NCI-H345 (cell line): Measurements from ENCODE around the gene C6orf136.
A peak's percentile ranks its signal among the peaks of the same experiment; 100 is the strongest.

ENCODE experiments used
- DNase-seq: peaks from one replicate; lab custom pipeline; 2025; lab: John Stamatoyannopoulos, UW

Gene C6orf136, protein sequence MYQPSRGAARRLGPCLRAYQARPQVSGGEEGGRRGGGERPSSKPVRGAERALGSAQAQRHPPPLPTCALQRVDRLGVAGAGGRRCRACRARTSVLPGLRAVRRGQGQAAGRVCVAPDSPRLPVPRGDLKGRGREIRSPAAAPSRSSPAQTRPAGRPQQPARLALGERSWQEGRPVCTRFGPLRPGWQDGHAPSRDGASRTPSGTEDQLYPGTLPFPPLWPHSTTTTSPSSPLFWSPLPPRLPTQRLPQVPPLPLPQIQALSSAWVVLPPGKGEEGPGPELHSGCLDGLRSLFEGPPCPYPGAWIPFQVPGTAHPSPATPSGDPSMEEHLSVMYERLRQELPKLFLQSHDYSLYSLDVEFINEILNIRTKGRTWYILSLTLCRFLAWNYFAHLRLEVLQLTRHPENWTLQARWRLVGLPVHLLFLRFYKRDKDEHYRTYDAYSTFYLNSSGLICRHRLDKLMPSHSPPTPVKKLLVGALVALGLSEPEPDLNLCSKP

GRCh38 chr6:30646450-30647241, at the start of gene C6orf136:
TSS of gene C6orf136 (plus strand) at chr6:30647133. CDS start at chr6:30647232, 99 bp downstream.
- DNase-seq = peak; percentile 96

- peak; percentile 63 for DNase-seq
These were observed 49.4 kb upstream of the C6orf136 start for GRCh38 chr6:30597315-30598144.

- no peak for DNase-seq
These were observed 47.9 kb upstream of the C6orf136 start for GRCh38 chr6:30598912-30599624.

DNA sequence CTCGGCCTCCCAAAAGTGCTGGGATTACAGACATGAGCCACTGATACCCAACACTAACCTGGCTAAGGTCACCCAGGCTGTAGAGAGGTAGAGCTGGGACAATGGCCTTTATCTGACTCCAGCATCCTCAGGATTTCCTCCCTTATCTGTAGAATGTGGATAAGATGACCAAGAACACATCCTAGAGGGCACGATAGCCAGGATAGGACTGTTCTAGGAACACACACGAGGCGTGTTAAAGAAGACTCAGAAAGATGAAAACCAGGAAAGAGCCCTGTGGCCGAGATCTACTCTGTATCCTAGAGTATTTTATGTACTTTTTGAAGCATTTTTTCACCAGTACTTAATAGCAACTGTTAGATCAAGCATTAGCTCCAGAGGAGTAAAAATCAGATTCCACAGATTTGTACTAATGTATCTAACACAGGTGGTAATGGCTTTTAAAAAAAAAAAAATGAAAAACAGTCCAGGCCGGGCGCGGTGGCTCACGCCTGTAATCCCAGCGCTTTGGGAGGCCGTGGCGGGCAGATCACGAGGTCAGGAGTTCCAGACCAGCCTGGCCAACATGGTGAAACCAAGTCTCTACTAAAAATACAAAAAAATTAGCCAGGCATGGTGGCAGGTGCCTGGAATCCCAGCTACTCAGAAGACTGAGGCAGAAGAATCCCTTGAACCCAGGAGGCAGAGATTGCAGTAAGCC, 47.2 kb upstream of the C6orf136 start:
- no peak for DNase-seq

DNA sequence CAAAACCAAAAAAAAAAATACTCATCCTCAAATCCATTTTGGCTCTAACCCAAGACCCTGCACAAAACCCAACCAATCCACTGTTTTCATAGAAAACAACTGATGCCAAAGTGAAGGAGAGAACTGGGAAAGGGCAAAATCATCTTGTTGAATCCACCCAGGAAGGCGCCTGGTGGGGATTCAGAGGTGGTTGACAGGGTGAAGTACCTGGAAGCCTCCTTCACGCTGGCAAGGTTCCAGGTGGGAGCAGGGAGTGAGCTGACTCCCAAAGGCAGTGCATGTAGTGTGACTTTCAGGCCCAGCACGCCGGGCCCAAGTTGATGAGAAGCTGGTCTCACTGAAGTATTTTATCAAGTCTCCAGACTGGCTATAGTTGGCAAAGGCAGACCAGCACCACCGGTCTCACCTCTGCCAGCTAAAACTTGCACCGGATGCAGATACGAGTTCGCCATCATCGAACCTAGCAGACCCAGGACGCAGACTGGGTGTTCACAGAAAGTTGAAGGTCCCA, 46.4 kb upstream of the C6orf136 start:
- peak; percentile 30 for DNase-seq

DNA sequence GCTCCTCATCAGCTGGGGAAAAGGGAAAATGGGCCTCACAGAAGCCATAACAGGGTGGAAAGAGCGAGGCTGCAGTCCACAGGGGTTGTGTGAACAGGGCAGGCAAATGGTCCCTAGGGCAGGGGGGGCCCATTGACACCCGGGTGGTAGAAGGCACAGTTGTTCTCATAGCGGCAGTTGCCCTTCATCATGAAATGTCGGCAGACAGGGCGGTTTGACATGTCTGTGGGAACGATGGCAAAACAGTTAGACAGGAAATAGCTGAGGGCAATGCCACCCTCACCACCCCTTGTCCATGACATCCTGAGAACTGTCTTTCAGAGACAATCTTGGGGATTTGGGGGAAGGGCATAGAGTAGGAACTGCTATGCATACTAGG, 45.5 kb upstream of the C6orf136 start:
- DNase-seq = no peak

- DNase-seq = no peak
These were observed 44.9 kb upstream of the C6orf136 start for GRCh38 chr6:30601815-30602641.

GRCh38 chr6:30603961-30604360, 43.0 kb upstream of the C6orf136 start:
- no peak for DNase-seq

- DNase-seq = no peak
These were observed 36.9 kb upstream of the C6orf136 start for GRCh38 chr6:30610065-30610464.

- no peak for DNase-seq
These were observed 35.6 kb upstream of the C6orf136 start for GRCh38 chr6:30611150-30611855.

GRCh38 chr6:30611856-30612194, 35.1 kb upstream of the C6orf136 start:
- no peak for DNase-seq

GRCh38 chr6:30612213-30612612, 34.7 kb upstream of the C6orf136 start:
- DNase-seq = no peak

GRCh38 chr6:30612687-30613248, 34.2 kb upstream of the C6orf136 start:
- no peak for DNase-seq

DNA sequence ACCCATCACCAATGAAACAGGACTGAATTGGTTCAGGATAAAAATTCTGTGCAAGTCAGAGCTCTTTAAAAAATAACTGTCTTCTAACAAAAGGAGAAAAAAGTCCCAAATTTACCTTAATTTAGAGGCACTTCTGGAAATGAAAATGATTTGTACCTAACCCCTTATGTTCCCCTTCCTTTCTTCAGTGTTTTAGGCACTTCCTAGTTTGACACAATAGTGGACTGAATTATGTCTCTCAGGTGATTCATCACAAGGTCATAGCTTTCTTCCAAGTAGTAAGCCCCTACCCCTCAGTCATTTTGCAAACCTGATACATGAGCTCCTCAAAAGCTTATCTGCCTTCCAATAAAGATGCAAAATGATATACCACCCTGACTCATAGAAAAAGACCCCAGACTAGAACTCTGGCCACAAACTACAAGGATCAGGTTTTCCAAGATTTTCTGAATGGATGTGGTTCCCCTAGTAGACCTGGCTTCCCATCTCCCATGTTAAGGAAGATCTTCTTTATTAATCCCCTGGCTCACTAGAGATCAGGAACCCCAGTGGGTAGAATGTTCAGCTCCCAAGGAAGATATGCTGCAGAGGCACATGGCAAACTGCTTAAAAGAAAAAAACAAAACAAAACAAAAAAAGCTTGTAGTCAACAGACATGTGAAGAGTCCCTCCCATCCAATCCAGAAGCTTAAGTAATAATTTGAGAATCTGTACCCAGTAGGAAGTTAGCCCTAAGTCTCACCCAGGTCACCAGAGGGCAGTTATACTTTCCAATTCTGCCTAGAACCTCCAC, 33.5 kb upstream of the C6orf136 start:
- no peak for DNase-seq

DNA sequence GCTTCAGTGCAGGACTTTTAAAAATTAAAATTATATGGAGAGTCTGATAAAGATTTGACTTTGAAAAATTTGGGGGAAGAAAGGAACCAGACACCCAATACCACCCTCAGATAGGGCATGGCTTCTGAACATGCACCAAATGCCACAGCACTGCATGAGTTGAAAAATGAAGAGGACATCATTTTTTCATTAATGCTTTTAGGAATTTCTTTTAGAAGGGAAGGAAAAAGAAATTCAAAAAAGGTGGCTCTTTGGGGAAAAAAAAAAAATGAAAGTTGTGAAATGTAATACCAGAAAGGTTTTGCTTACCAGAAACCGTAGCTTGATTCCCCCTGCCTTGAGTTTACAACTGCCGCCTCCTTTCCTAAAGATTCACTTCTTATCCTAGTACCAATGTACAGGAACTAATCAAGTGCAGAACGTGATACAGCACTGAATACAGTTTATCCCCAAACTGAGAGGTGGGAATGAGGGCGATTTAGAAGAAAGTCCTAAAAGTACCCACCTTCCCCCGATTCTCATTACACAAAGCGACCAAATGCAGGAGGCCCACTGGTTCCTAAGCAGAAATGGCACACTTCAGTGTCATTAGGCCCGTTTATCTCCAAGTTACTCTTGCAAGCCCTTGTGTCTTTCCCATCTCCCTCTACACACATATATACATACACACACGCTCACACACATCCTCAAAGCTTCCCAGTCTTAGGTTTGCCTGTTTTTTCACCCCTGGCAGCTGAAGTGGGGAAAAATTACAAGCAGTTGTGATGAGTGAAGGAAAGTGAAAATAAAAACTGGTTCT, 32.7 kb upstream of the C6orf136 start:
- no peak for DNase-seq

GRCh38 chr6:30614843-30615218, 32.1 kb upstream of the C6orf136 start:
- peak; percentile 97 for DNase-seq
